ENCODE data around the gene SDC1.

Gene SDC1

GRCh38 chr2:20213651-20214565 lies 11.0 kb downstream of the SDC1 start:
- no peak for DNase-seq (ENCODE audit: low spot score)

GRCh38 chr2:20212871-20213503 lies 11.9 kb downstream of the SDC1 start:
- no peak for DNase-seq (ENCODE audit: low spot score)

GRCh38 chr2:20212459-20212870 lies 12.5 kb downstream of the SDC1 start:
- DNase-seq (ENCODE audit: low spot score) = no peak

- DNase-seq (ENCODE audit: low spot score) = no peak
Observed at GRCh38 chr2:20211860-20212458, 13.0 kb downstream of the SDC1 start.

GRCh38 chr2:20211420-20211819 lies 13.5 kb downstream of the SDC1 start:
- DNase-seq (ENCODE audit: low spot score) = no peak

GRCh38 chr2:20210462-20210861 lies 14.5 kb downstream of the SDC1 start:
- no peak for DNase-seq (ENCODE audit: low spot score)

- DNase-seq (ENCODE audit: low spot score) = no peak
Observed at GRCh38 chr2:20209373-20210109, 15.4 kb downstream of the SDC1 start.

GRCh38 chr2:20208476-20208859 lies 16.5 kb downstream of the SDC1 start:
- no peak for DNase-seq (ENCODE audit: low spot score)

GRCh38 chr2:20207051-20207450 lies 17.9 kb downstream of the SDC1 start:
- DNase-seq (ENCODE audit: low spot score) = no peak

- DNase-seq (ENCODE audit: low spot score) = no peak
Observed at GRCh38 chr2:20205915-20206524, 18.9 kb downstream of the SDC1 start.

GRCh38 chr2:20205069-20205468 lies 19.9 kb downstream of the SDC1 start:
- DNase-seq (ENCODE audit: low spot score) = no peak

GRCh38 chr2:20203521-20204225 lies 21.3 kb downstream of the SDC1 start:
- DNase-seq (ENCODE audit: low spot score) = no peak

- no peak for DNase-seq (ENCODE audit: low spot score)
Observed at GRCh38 chr2:20203072-20203471, 21.9 kb downstream of the SDC1 start.

- DNase-seq (ENCODE audit: low spot score) = no peak
Observed at GRCh38 chr2:20201671-20202070, 23.3 kb downstream of the SDC1 start.

GRCh38 chr2:20200697-20201555 lies 24.0 kb downstream of the SDC1 start:
- no peak for DNase-seq (ENCODE audit: low spot score)

- no peak for DNase-seq (ENCODE audit: low spot score)
Observed at GRCh38 chr2:20199633-20200270, 25.2 kb downstream of the SDC1 start.

- no peak for DNase-seq (ENCODE audit: low spot score)
Observed at GRCh38 chr2:20198796-20199632, 25.9 kb downstream of the SDC1 start.

- DNase-seq (ENCODE audit: low spot score) = no peak
Observed at GRCh38 chr2:20198001-20198400, 26.9 kb downstream of the SDC1 start.

GRCh38 chr2:20197192-20197591 lies 27.7 kb downstream of the SDC1 start:
- DNase-seq (ENCODE audit: low spot score) = no peak
